ENCODE measurements around the gene MYDGF.
"Not testable (repeated sequence)": the region's sequence is repeated elsewhere in the genome, so short reads cannot be mapped to it uniquely, and the experiment has no call there.

Gene MYDGF

GRCh38 chr19:4669723-4670480, at the start of gene MYDGF:
Gene MYDGF (minus strand): TSS chr19:4670342. CDS start chr19:4670334, 8 bp downstream.
- DNase-seq (ENCODE audit: low read depth in 2 of 2), result peak; percentile 84 to 86

GRCh38 chr19:4719499-4719866, 49.3 kb upstream of the MYDGF start:
- no peak for DNase-seq (ENCODE audit: low read depth in 2 of 2)

- DNase-seq (ENCODE audit: low read depth in 2 of 2), result no peak
These were observed 48.0 kb upstream of the MYDGF start for GRCh38 chr19:4717966-4718701.

GRCh38 chr19:4717191-4717965, 47.2 kb upstream of the MYDGF start:
- DNase-seq (ENCODE audit: low read depth in 2 of 2), result no peak

- no peak for DNase-seq (ENCODE audit: low read depth in 2 of 2)
These were observed 45.5 kb upstream of the MYDGF start for GRCh38 chr19:4715529-4716221.

- DNase-seq (ENCODE audit: low read depth in 2 of 2), result not testable (repeated sequence)
These were observed 45.0 kb upstream of the MYDGF start for GRCh38 chr19:4715178-4715528.

GRCh38 chr19:4714016-4714415, 43.9 kb upstream of the MYDGF start:
- no peak for DNase-seq (ENCODE audit: low read depth in 2 of 2)

- no peak for DNase-seq (ENCODE audit: low read depth in 2 of 2)
These were observed 43.3 kb upstream of the MYDGF start for GRCh38 chr19:4713384-4713951.

GRCh38 chr19:4712771-4713170, 42.6 kb upstream of the MYDGF start:
- no peak for DNase-seq (ENCODE audit: low read depth in 2 of 2)

- no peak for DNase-seq (ENCODE audit: low read depth in 2 of 2)
These were observed 41.1 kb upstream of the MYDGF start for GRCh38 chr19:4711211-4711610.

- no peak for DNase-seq (ENCODE audit: low read depth in 2 of 2)
These were observed 40.1 kb upstream of the MYDGF start for GRCh38 chr19:4710281-4710600.

- DNase-seq (ENCODE audit: low read depth in 2 of 2), result no peak
These were observed 39.5 kb upstream of the MYDGF start for GRCh38 chr19:4709440-4710280.

- DNase-seq (ENCODE audit: low read depth in 2 of 2), result no peak
These were observed 38.0 kb upstream of the MYDGF start for GRCh38 chr19:4707956-4708650.

- no peak for DNase-seq (ENCODE audit: low read depth in 2 of 2)
These were observed 37.2 kb upstream of the MYDGF start for GRCh38 chr19:4707322-4707721.

GRCh38 chr19:4705413-4706131, 35.4 kb upstream of the MYDGF start:
- DNase-seq (ENCODE audit: low read depth in 2 of 2), result no peak

GRCh38 chr19:4704317-4704673, 34.2 kb upstream of the MYDGF start:
- DNase-seq (ENCODE audit: low read depth in 2 of 2), result no peak

GRCh38 chr19:4703671-4704316, 33.7 kb upstream of the MYDGF start:
- DNase-seq (ENCODE audit: low read depth in 2 of 2), result no peak

- no peak for DNase-seq (ENCODE audit: low read depth in 2 of 2)
These were observed 32.6 kb upstream of the MYDGF start for GRCh38 chr19:4702764-4703163.

- no peak for DNase-seq (ENCODE audit: low read depth in 2 of 2)
These were observed 31.4 kb upstream of the MYDGF start for GRCh38 chr19:4701557-4701956.

Measured in stimulated activated CD8-positive, alpha-beta memory T cell treated with anti-CD3 and anti-CD28 coated beads, Interleukin-15, amount 100 ng/mL, for 4 hours (primary cell).